ENCODE measurements around the gene MGAT4C.

DNA sequence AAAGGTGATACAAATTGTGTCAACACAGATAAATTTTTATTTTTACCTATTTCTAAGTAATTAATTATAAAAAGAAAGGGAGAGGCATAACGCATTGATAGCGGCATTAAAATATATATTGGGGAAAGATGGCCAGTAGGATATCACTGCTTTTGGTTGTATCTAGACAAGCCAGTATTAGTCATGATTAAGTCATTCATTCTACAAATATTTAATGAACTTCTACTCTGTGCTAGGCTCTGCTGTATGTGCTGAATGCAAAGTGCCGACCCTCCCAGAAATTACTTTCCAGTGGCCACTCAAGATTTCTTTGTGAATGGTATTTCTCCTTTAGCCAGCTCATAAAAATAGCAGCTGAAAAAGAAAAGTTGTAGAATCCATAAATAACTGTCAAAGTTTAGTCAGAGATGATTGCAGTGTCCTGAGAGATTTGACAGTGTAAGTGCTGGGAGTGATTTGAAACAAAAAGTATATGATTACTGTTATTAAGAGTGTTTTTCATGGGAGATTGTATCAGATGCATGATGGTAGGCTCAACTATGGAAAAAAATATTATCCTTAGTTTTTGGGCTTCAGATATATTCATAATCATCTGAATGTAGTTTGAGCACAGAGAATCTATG is 133.2 kb downstream of the MGAT4C start:
- TF ChIP-seq, protein P1, sequence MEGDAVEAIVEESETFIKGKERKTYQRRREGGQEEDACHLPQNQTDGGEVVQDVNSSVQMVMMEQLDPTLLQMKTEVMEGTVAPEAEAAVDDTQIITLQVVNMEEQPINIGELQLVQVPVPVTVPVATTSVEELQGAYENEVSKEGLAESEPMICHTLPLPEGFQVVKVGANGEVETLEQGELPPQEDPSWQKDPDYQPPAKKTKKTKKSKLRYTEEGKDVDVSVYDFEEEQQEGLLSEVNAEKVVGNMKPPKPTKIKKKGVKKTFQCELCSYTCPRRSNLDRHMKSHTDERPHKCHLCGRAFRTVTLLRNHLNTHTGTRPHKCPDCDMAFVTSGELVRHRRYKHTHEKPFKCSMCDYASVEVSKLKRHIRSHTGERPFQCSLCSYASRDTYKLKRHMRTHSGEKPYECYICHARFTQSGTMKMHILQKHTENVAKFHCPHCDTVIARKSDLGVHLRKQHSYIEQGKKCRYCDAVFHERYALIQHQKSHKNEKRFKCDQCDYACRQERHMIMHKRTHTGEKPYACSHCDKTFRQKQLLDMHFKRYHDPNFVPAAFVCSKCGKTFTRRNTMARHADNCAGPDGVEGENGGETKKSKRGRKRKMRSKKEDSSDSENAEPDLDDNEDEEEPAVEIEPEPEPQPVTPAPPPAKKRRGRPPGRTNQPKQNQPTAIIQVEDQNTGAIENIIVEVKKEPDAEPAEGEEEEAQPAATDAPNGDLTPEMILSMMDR (IDR thresholded peaks at IDR 0.05; ENCODE audit: poor library complexity), result no peak
- TF ChIP-seq EZH2 (IDR thresholded peaks at IDR 0.05; ENCODE audit: borderline replicate concordance) (no peak), EZH2phosphoT487 (IDR thresholded peaks at IDR 0.05; ENCODE audit: low read depth, severe bottlenecking, unreplicated experiment) (no peak)

All from hepatocyte (in vitro differentiated cells).